Cardiac muscle cell (in vitro differentiated cells and primary cell): ENCODE measurements around the gene TMEM25. TPM values are rescaled to one million over a fixed set of nuclear protein-coding genes. Genes with fewer than 3 reads are reported as not detected.

ENCODE experiments used
- DNase-seq, 2 donors: peaks; one replicate each; pipeline versions ENCODE4 v3.0.0 to v3.0.0-alpha.2; 2010 to 2017; ENCODE audit warnings: low read depth in 1 of 2, low spot score in 1 of 2
- H3K27ac ChIP-seq: fragments of 200-600 bp; sonication (generic); 2 replicates; pipeline ENCODE4 v1.5.1; 2016
- H3K27me3 ChIP-seq: fragments of 200-600 bp; sonication (generic); 2 replicates; pipeline ENCODE4 v1.6.0; 2016; ENCODE audit warnings: control low read depth
- H3K36me3 ChIP-seq: fragments of 200-600 bp; sonication (generic); 2 replicates; pipeline ENCODE4 v1.5.1; 2016; ENCODE audit warnings: control low read depth
- H3K4me1 ChIP-seq: fragments of 200-600 bp; sonication (generic); 2 replicates; pipeline ENCODE4 v1.8.1; 2017; ENCODE audit warnings: low read depth, mild to moderate bottlenecking, mixed run types
- H3K4me3 ChIP-seq: fragments of 200-600 bp; sonication (generic); 2 replicates; pipeline ENCODE4 v1.5.1; 2016; ENCODE audit warnings: mild to moderate bottlenecking
- H3K9me3 ChIP-seq: fragments of 200-600 bp; sonication (generic); 2 replicates; pipeline ENCODE4 v1.5.1; 2017; ENCODE audit warnings: low read depth, mild to moderate bottlenecking, control low read depth
- CTCF ChIP-seq: IDR thresholded peaks from 2 replicates; pipeline ENCODE4 v1.5.1; 2012; ENCODE audit warnings: low read depth, mild to moderate bottlenecking, low read length
- polyA plus RNA-seq: library from polyadenylated mRNA; unstranded; fragments of >200 nt; fragmentation: Nextera tagmentation; extraction: Ambion mirVana; gene quantifications from 2 replicates; pipeline ENCODE4 v1.2.1, GENCODE V29; 2016
- total RNA-seq: library from RNA; depleted of rRNA; stranded (reverse); fragments of >200 nt; gene quantifications from 2 replicates; pipeline ENCODE4 v1.2.3, GENCODE V29; 2016

The TMEM25 gene
- total and polyA plus RNA-seq, 2 experiments from 2014 or later = 41.1 to 50.0 TPM

- DNase-seq = peak in 1 of 2 donors; percentile 51
- no peaks in the 10 kb centered on the region for H3K4me1 ChIP-seq
- H3K9me3 ChIP-seq = no peaks in the 10 kb centered on the region
- peaks cover 96% of the 10 kb centered on the region for H3K36me3 ChIP-seq
- no peak overlapping the region for H3K27ac ChIP-seq
- TF ChIP-seq CTCF = no peak
- no peak overlapping the region for H3K4me3 ChIP-seq
- H3K27me3 ChIP-seq = no peaks in the 10 kb centered on the region
These were observed 33.2 kb upstream of the TMEM25 start for GRCh38 chr11:118497831-118498230.

GRCh38 chr11:118503216-118503615 is 27.8 kb upstream of the TMEM25 start:
- no peak overlapping the region for H3K27ac ChIP-seq

GRCh38 chr11:118511601-118512000 is 19.4 kb upstream of the TMEM25 start:
- Histone ChIP-seq H3K4me3 (no peak overlapping the region), H3K27me3 (no peaks in the 10 kb centered on the region), H3K36me3 (peaks cover 87% of the 10 kb centered on the region), H3K27ac (no peak overlapping the region), H3K9me3 (no peaks in the 10 kb centered on the region), H3K4me1 (no peaks in the 10 kb centered on the region)
- no peak for DNase-seq
- no peak for TF ChIP-seq CTCF

More at GRCh38 chr11:118503216-118503615, 27.8 kb upstream of the TMEM25 start:
- H3K36me3 ChIP-seq = peaks cover 93% of the 10 kb centered on the region
- no peaks in the 10 kb centered on the region for H3K9me3 ChIP-seq
- H3K4me3 ChIP-seq = no peak overlapping the region
- no peaks in the 10 kb centered on the region for H3K27me3 ChIP-seq
- DNase-seq = no peak
- H3K4me1 ChIP-seq = no peaks in the 10 kb centered on the region
- TF ChIP-seq CTCF = no peak

GRCh38 chr11:118514103-118514502 is 16.9 kb upstream of the TMEM25 start:
- Histone ChIP-seq H3K4me1 (no peaks in the 10 kb centered on the region), H3K36me3 (peaks cover 79% of the 10 kb centered on the region), H3K4me3 (no peak overlapping the region), H3K9me3 (no peaks in the 10 kb centered on the region), H3K27me3 (no peaks in the 10 kb centered on the region), H3K27ac (no peak overlapping the region)
- no peak for DNase-seq
- no peak for TF ChIP-seq CTCF

- Histone ChIP-seq H3K27ac (no peak overlapping the region), H3K27me3 (no peaks in the 10 kb centered on the region), H3K4me1 (no peaks in the 10 kb centered on the region), H3K36me3 (peaks cover 76% of the 10 kb centered on the region), H3K9me3 (no peaks in the 10 kb centered on the region), H3K4me3 (no peak overlapping the region)
- TF ChIP-seq CTCF = no peak
- DNase-seq = no peak
These were observed 11.4 kb upstream of the TMEM25 start for GRCh38 chr11:118519549-118519948.

- no peak for TF ChIP-seq CTCF
- Histone ChIP-seq H3K9me3 (no peaks in the 10 kb centered on the region), H3K4me1 (no peaks in the 10 kb centered on the region), H3K27me3 (no peaks in the 10 kb centered on the region), H3K4me3 (no peak overlapping the region), H3K27ac (no peak overlapping the region), H3K36me3 (peaks cover 56% of the 10 kb centered on the region)
- DNase-seq = peak in 1 of 2 donors; percentile 25
These were observed 9.1 kb upstream of the TMEM25 start for GRCh38 chr11:118521892-118522311.
